Trophoblast cell (in vitro differentiated cells and primary cell): ENCODE results near the gene FAM43A.
A peak's percentile ranks its signal among the peaks of the same experiment; 100 is the strongest.

Source experiments
- DNase-seq, 2 donors: peaks; one replicate each; pipeline ENCODE4 v3.0.0-alpha.2; 2016
- H2AFZ ChIP-seq: 2 replicates; pipeline ENCODE4 v1.6.1; 2013; ENCODE audit warnings: low read length, moderate library complexity, mild to moderate bottlenecking; ENCODE audit not compliant: insufficient read depth, poor library complexity
- H2AK5ac ChIP-seq: 2 replicates; pipeline ENCODE4 v1.6.1; 2013; ENCODE audit warnings: mild to moderate bottlenecking, low read length
- H2BK120ac ChIP-seq: 2 replicates; pipeline ENCODE4 v1.6.1; 2013; ENCODE audit warnings: low read length, mild to moderate bottlenecking, moderate library complexity; ENCODE audit not compliant: insufficient read depth, poor library complexity
- H2BK12ac ChIP-seq: 2 replicates; pipeline ENCODE4 v1.6.1; 2013; ENCODE audit warnings: mild to moderate bottlenecking, low read length, moderate library complexity
- H2BK5ac ChIP-seq: 2 replicates; pipeline ENCODE4 v1.6.1; 2013; ENCODE audit warnings: low read length, low read depth, moderate library complexity, mild to moderate bottlenecking; ENCODE audit not compliant: poor library complexity
- H3K14ac ChIP-seq: 2 replicates; pipeline ENCODE4 v1.6.1; 2013; ENCODE audit warnings: mild to moderate bottlenecking, low read length
- H3K18ac ChIP-seq: 2 replicates; pipeline ENCODE4 v1.6.1; 2013; ENCODE audit warnings: mild to moderate bottlenecking, low read length
- H3K23ac ChIP-seq: 2 replicates; pipeline ENCODE4 v1.6.1; 2013; ENCODE audit warnings: low read length
- H3K27ac ChIP-seq: 2 replicates; pipeline ENCODE4 v1.5.1; 2013; ENCODE audit warnings: low read depth, mild to moderate bottlenecking, inconsistent platforms, low read length, moderate library complexity
- H3K27me3 ChIP-seq: 2 replicates; pipeline ENCODE4 v1.6.1; 2013; ENCODE audit warnings: inconsistent platforms, mild to moderate bottlenecking, low read length, moderate library complexity; ENCODE audit not compliant: insufficient read depth
- H3K36me3 ChIP-seq, 2 experiments: 1 replicate in 1 of 2; 2 replicates in 1 of 2; pipeline ENCODE4 v1.6.1; 2013; ENCODE audit warnings: low read length in 2 of 2, mild to moderate bottlenecking in 2 of 2, moderate library complexity in 1 of 2; ENCODE audit not compliant: insufficient read depth in 2 of 2, control insufficient read depth in 1 of 2
- H3K4ac ChIP-seq: 2 replicates; pipeline ENCODE4 v1.6.1; 2013; ENCODE audit warnings: low read depth, mild to moderate bottlenecking, low read length, moderate library complexity
- H3K4me1 ChIP-seq, 2 experiments: 1 replicate in 1 of 2; 2 replicates in 1 of 2; pipeline ENCODE4 v1.6.1; 2013; ENCODE audit warnings: low read length in 2 of 2, mild to moderate bottlenecking in 2 of 2, moderate library complexity in 1 of 2; ENCODE audit not compliant: insufficient read depth in 2 of 2, control insufficient read depth in 1 of 2
- H3K4me2 ChIP-seq: 2 replicates; pipeline ENCODE4 v1.6.1; 2013; ENCODE audit warnings: inconsistent platforms, mild to moderate bottlenecking, low read length, moderate library complexity
- H3K4me3 ChIP-seq: 2 replicates; pipeline ENCODE4 v1.5.1; 2013; ENCODE audit warnings: mild to moderate bottlenecking, low read depth, low read length, inconsistent platforms
- H3K79me1 ChIP-seq: one replicate; pipeline ENCODE4 v1.6.1; 2013; ENCODE audit warnings: low read length
- H3K79me2 ChIP-seq: 2 replicates; pipeline ENCODE4 v1.6.1; 2013; ENCODE audit warnings: low read length, mild to moderate bottlenecking; ENCODE audit not compliant: control insufficient read depth, insufficient read depth, poor library complexity
- H3K9ac ChIP-seq: 2 replicates; pipeline ENCODE4 v1.6.1; 2013; ENCODE audit warnings: mild to moderate bottlenecking, low read length
- H3K9me3 ChIP-seq: 2 replicates; pipeline ENCODE4 v1.6.1; 2013; ENCODE audit warnings: low read depth, mild to moderate bottlenecking, control low read depth, inconsistent platforms, low read length; ENCODE audit not compliant: insufficient read depth
- H4K12ac ChIP-seq: 2 replicates; pipeline ENCODE4 v1.6.1; 2013; ENCODE audit warnings: low read depth, mild to moderate bottlenecking, low read length, moderate library complexity
- H4K8ac ChIP-seq: 2 replicates; pipeline ENCODE4 v1.6.1; 2013; ENCODE audit warnings: low read depth, mild to moderate bottlenecking, low read length, moderate library complexity
- H4K91ac ChIP-seq: one replicate; pipeline ENCODE4 v1.6.1; 2013; ENCODE audit warnings: low read depth, mild to moderate bottlenecking, low read length, moderate library complexity
- WGBS: extraction: QIAGEN DNeasy Blood & Tissue Kit; methylation state at CpG from one replicate; pipeline ENCODE4 v1.1.7; 2013; ENCODE audit warnings: missing lambda C conversion rate; ENCODE audit not compliant: insufficient read length, insufficient coverage; ENCODE audit errors: extremely low coverage; 5-methylcytosine and 5-hydroxymethylcytosine counted together

FAM43A gene

DNA sequence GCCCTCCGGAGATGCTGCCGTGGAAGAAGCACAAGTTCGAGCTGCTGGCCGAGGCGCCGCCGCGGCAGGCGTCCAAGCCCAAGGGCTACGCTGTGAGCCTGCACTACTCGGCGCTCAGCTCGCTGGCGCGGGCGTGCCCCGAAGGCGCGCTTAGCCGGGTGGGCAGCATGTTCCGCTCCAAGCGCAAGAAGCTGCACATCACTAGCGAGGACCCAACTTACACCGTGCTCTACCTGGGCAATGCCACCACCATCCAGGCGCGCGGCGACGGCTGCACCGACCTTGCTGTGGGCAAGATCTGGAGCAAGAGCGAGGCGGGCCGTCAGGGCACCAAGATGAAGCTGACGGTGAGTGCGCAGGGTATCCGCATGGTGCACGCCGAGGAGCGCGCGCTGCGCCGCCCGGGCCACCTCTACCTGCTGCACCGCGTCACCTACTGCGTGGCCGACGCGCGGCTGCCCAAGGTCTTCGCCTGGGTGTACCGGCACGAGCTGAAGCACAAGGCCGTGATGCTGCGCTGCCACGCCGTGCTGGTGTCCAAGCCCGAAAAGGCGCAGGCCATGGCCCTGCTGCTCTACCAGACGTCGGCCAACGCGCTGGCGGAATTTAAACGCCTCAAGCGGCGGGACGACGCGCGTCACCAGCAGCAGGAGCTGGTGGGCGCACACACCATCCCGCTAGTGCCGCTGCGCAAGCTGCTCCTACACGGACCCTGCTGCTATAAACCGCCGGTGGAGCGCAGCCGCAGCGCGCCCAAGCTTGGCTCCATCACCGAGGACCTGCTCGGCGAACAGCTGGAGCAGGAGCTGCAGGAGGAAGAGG lies 1.3 kb downstream of the FAM43A start:
- Histone ChIP-seq H3K18ac (peak overlapping the region; percentile 31), H3K9me3 (peaks cover 4% of the 10 kb centered on the region), H2BK12ac (no peak overlapping the region), H3K79me1 (peaks cover 12% of the 10 kb centered on the region), H2BK120ac (no peak overlapping the region), H3K27me3 (peaks cover 23% of the 10 kb centered on the region), H2BK5ac (no peak overlapping the region), H3K79me2 (peaks cover 4% of the 10 kb centered on the region), H3K4me3 (peak overlapping the region; percentile 71), H4K8ac (no peak overlapping the region), H2AK5ac (no peak overlapping the region), H4K12ac (peak overlapping the region; percentile 9), H3K23ac (peak overlapping the region; percentile 28), H4K91ac (no peak overlapping the region), H3K9ac (peak overlapping the region; percentile 8), H3K4me2 (peak overlapping the region; percentile 61), H3K4ac (no peak overlapping the region), H3K14ac (peak overlapping the region; percentile 26), H2AFZ (peak overlapping the region; percentile 24), H3K4me1 (peaks cover 23 to 30% of the 10 kb centered on the region in 2 experiments), H3K36me3 (no peaks in the 10 kb centered on the region), H3K27ac (no peak overlapping the region)
- no CpG with 5 or more reads among the region's 86 CpGs for WGBS
- DNase-seq, result peak in 1 of 2 donors; percentile 51

DNA sequence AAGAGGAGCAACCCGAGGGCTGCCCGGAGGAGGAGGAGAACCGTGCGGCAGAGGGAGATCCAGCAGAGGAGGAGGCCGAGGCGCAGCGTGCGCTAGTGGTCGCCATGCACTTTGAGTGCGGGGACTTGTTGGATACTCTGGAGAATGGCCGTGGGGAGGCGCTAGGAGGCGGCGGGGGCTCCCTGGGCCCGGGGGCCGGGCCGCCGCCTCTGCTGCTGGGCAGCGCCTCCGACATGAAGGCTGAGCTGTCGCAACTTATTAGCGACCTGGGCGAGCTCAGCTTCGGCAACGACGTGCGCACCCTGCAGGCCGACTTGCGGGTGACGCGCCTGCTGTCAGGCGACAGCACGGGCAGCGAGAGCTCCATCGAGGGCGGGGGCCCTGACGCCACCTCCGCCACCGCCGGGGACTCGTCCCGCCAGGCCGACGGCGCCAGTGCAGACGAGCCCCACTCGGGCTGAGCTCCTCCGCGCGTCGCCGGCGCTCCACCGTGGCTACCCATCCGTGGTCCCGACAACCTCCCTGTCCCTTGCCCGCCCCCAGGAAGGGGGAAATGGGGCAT lies 2.0 kb downstream of the FAM43A start:
- Histone ChIP-seq H3K79me1 (peaks cover 12% of the 10 kb centered on the region), H3K79me2 (peaks cover 4% of the 10 kb centered on the region), H4K12ac (peak overlapping the region; percentile 24), H4K91ac (peak overlapping the region; percentile 69), H3K27me3 (peaks cover 23% of the 10 kb centered on the region), H3K4me2 (peak overlapping the region; percentile 61), H2AK5ac (peak overlapping the region; percentile 7), H3K4ac (peak overlapping the region; percentile 1), H3K27ac (no peak overlapping the region), H2AFZ (peak overlapping the region; percentile 14), H3K14ac (peak overlapping the region; percentile 46), H3K4me3 (peak overlapping the region; percentile 71), H3K4me1 (peaks cover 23 to 27% of the 10 kb centered on the region in 2 experiments), H3K18ac (peak overlapping the region; percentile 65), H2BK5ac (no peak overlapping the region), H3K36me3 (no peaks in the 10 kb centered on the region), H3K23ac (no peak overlapping the region), H3K9ac (no peak overlapping the region), H2BK120ac (peak overlapping the region; percentile 34), H4K8ac (peak overlapping the region; percentile 64), H2BK12ac (peak overlapping the region; percentile 19), H3K9me3 (peaks cover 4% of the 10 kb centered on the region)
- WGBS, result no CpG with 5 or more reads among the region's 57 CpGs
- peak; percentile 77 to 82 for DNase-seq

DNA sequence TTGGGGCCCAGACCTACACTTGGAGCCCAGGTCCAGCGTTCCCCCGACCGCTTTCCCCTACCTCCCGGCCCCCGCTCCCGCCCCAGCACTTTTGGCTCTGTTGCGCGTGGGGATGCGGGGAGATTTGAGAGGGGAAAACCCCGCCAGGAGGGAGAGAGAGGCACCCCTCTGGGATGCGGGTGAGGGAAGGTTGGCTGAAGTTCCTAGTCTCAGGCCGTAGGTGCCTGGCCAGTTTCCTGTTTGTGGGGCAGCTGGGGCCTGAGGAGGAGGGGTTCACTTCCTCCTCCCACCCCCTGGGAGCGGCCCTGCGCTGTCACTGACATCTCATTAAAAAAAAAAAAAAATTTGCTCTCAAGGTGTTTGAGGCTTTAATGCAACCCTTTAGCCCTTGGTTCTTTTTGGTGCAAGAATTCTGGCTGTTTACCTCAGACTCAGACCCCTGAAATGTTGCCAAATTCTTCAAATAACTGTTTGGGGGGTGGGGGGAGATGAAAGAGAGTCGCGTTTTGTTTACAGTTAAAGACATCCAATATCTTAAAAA lies 2.6 kb downstream of the FAM43A start:
- H4K8ac ChIP-seq, result peak overlapping the region; percentile 64
- peak overlapping the region; percentile 69 for H4K91ac ChIP-seq
- peaks cover 12% of the 10 kb centered on the region for H3K79me1 ChIP-seq
- H3K18ac ChIP-seq, result peak overlapping the region; percentile 65
- H3K14ac ChIP-seq, result peak overlapping the region; percentile 46
- peak overlapping the region; percentile 14 for H2AFZ ChIP-seq
- peak overlapping the region; percentile 61 for H3K4me2 ChIP-seq
- no peak overlapping the region for H3K9ac ChIP-seq
- H2BK12ac ChIP-seq, result peak overlapping the region; percentile 19
- H2AK5ac ChIP-seq, result peak overlapping the region; percentile 7
- peaks cover 4% of the 10 kb centered on the region for H3K9me3 ChIP-seq
- no CpG with 5 or more reads among the region's 16 CpGs for WGBS
- H3K4ac ChIP-seq, result peak overlapping the region; percentile 1
- peaks cover 4% of the 10 kb centered on the region for H3K79me2 ChIP-seq
- peak overlapping the region; percentile 71 for H3K4me3 ChIP-seq
- H3K23ac ChIP-seq, result no peak overlapping the region
- no peak overlapping the region for H3K27ac ChIP-seq
- H2BK120ac ChIP-seq, result peak overlapping the region; percentile 34
- peaks cover 23% of the 10 kb centered on the region for H3K27me3 ChIP-seq
- no peaks in the 10 kb centered on the region for H3K36me3 ChIP-seq
- peak; percentile 46 to 54 for DNase-seq
- no peak overlapping the region for H2BK5ac ChIP-seq
- peaks cover 23 to 27% of the 10 kb centered on the region in 2 experiments for H3K4me1 ChIP-seq
- H4K12ac ChIP-seq, result peak overlapping the region; percentile 24

DNA sequence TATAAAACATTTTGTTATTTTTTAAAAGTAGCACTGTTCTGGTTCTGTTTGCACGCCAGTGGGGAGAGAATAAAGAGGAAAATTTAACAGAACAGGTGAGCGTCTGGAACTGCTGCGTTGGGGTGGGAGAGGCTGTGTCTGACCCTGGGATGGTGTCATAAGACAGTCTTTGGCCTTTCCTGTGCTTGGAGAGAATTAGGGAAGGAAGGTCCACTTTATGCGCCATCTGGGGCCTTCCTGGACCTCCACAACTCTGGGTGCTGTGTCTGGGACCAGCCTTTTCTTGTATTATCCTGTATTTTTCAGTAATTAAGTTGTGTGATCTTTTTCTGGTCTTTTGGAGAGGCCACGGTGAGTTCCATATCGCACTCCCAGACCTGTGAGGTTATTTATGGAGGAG lies 3.3 kb downstream of the FAM43A start:
- Histone ChIP-seq H3K79me1 (peaks cover 12% of the 10 kb centered on the region), H2BK120ac (no peak overlapping the region), H3K23ac (no peak overlapping the region), H2AK5ac (no peak overlapping the region), H3K27ac (no peak overlapping the region), H2BK12ac (no peak overlapping the region), H4K91ac (no peak overlapping the region), H3K18ac (no peak overlapping the region), H4K12ac (no peak overlapping the region), H2BK5ac (no peak overlapping the region), H3K36me3 (no peaks in the 10 kb centered on the region), H3K4ac (no peak overlapping the region), H3K4me3 (no peak overlapping the region), H4K8ac (no peak overlapping the region), H3K9ac (no peak overlapping the region), H3K4me1 (peaks cover 23 to 27% of the 10 kb centered on the region in 2 experiments), H3K14ac (no peak overlapping the region), H3K27me3 (peaks cover 23% of the 10 kb centered on the region), H3K79me2 (peaks cover 4% of the 10 kb centered on the region), H3K4me2 (no peak overlapping the region), H2AFZ (no peak overlapping the region), H3K9me3 (peaks cover 4% of the 10 kb centered on the region)
- no CpG with 5 or more reads among the region's 6 CpGs for WGBS
- no peak for DNase-seq
